Fibroblast of skin of right biceps (primary cell): ENCODE measurements around the gene ANKS4B.

ENCODE experiments used
- DNase-seq: peaks from one replicate; pipeline ENCODE4 v3.0.0-alpha.2; 2013

The ANKS4B gene

GRCh38 chr16:21301168-21301894 is 67.8 kb downstream of the ANKS4B start:
- DNase-seq = peak; percentile 73

- DNase-seq = no peak
Measured at GRCh38 chr16:21301895-21302291, 68.4 kb downstream of the ANKS4B start.

- peak; percentile 6 for DNase-seq
Measured at GRCh38 chr16:21302454-21302853, 69.0 kb downstream of the ANKS4B start.

GRCh38 chr16:21302898-21303528 is 69.5 kb downstream of the ANKS4B start:
- peak; percentile 76 for DNase-seq
